ENCODE data around the gene SIDT2.
"Not testable (repeated sequence)": the region's sequence is repeated elsewhere in the genome, so short reads cannot be mapped to it uniquely, and the experiment has no call there.

The SIDT2 gene

DNA sequence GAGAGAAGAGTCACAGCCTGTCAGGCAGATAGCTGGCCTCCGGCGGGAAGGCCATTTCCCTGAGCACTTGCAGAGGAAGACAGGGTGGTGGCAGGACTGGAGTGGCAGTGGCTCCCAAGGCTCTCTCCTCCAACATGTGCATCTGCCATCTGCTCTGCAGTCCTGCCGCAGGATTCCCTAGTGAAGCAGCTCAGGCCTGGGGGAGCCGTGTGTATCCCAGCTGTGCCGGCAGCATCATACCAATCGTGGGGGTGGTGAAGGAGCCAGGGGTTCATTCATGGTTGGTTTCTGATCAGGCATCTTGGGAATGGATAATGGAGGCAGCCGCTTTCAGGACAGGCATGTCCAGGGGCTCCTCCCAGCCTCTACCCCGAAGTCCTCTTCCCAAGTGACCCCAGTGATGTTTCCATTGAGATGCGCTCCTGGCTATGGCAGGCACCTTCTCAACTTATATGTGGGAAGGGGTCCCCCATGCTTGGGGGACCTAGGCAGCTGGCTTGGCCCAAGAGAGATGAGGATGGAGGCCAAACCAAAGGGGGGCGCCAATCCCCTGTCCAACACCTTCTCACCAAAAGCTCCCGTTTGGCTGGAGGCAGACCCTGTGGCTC, 26.8 kb downstream of the SIDT2 start:
- DNase-seq: no peak

GRCh38 chr11:117206111-117206510, 27.6 kb downstream of the SIDT2 start:
- not testable (repeated sequence) for DNase-seq

DNA sequence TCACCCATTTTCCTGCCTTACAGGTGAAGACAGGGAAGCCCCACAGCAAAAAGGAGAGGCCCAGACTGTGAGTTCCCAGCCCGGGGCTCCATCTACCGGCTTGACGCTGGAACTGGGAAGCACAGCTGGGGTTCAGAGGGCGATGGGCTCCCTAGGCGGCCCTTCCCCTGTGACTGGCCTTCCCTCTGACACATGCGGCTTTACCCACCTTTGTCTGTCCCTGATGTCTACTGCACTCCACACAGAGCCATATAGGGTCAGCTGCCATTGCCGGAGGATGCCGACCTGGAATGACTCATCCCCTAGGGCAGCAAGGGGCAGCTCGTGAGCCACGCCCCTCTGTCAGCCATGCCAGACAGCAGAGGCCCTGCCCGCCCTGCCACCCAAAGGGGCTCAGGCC, 28.3 kb downstream of the SIDT2 start:
- not testable (repeated sequence) for DNase-seq

GRCh38 chr11:117207481-117207880, 28.9 kb downstream of the SIDT2 start:
- DNase-seq: not testable (repeated sequence)

GRCh38 chr11:117208710-117209109, 30.2 kb downstream of the SIDT2 start:
- not testable (repeated sequence) for DNase-seq

- not testable (repeated sequence) for DNase-seq
These were observed 31.0 kb downstream of the SIDT2 start for GRCh38 chr11:117209351-117210125.

GRCh38 chr11:117210620-117211019, 32.1 kb downstream of the SIDT2 start:
- no peak for DNase-seq

- no peak for DNase-seq
These were observed 34.3 kb downstream of the SIDT2 start for GRCh38 chr11:117212697-117213355.

GRCh38 chr11:117214404-117215110, 36.0 kb downstream of the SIDT2 start:
- no peak for DNase-seq

- no peak for DNase-seq
These were observed 38.9 kb downstream of the SIDT2 start for GRCh38 chr11:117217141-117218084.

- DNase-seq: no peak
These were observed 39.8 kb downstream of the SIDT2 start for GRCh38 chr11:117218133-117218915.

GRCh38 chr11:117219001-117219400, 40.5 kb downstream of the SIDT2 start:
- DNase-seq: no peak

DNA sequence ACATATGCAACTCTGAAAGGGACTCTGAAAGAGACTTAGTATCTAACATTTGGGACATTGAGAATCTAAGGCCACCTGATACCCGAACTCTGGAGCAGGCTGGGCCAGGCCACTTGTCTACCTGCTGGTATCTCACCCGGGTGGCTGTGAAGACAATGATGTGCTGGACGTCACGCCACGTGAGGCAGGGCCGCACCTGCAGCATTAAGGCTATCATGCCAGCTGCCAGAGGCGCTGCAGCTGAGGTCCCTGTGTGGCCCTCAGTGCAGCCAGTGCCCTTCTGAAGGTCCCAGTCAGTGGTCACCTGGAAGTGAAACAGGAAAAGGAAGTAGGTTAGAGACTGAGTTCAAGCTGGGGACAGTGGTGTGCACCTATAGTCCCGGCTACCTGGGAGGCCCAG, 40.9 kb downstream of the SIDT2 start:
- no peak for DNase-seq

DNA sequence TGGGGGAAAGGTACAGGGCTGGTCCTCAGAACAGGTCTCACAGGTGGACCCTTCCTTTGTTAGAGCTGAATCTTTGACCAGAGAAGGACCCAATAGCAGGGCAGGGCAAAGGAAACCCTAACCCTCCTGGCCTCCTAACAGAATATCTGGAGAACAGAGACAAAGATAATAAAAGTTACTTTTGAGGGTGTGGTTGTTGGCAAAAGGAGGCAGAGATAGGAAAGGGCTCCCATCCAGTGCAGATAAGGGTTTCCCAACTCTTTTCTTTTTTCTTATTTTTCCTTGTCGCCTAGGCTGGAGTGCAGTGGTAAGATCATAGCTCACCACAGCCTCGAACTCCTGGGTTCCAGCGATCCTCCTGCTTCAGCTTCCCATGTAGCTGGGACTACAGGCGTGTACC, 41.5 kb downstream of the SIDT2 start:
- DNase-seq: no peak

- no peak for DNase-seq
These were observed 42.0 kb downstream of the SIDT2 start for GRCh38 chr11:117220568-117220967.

DNA sequence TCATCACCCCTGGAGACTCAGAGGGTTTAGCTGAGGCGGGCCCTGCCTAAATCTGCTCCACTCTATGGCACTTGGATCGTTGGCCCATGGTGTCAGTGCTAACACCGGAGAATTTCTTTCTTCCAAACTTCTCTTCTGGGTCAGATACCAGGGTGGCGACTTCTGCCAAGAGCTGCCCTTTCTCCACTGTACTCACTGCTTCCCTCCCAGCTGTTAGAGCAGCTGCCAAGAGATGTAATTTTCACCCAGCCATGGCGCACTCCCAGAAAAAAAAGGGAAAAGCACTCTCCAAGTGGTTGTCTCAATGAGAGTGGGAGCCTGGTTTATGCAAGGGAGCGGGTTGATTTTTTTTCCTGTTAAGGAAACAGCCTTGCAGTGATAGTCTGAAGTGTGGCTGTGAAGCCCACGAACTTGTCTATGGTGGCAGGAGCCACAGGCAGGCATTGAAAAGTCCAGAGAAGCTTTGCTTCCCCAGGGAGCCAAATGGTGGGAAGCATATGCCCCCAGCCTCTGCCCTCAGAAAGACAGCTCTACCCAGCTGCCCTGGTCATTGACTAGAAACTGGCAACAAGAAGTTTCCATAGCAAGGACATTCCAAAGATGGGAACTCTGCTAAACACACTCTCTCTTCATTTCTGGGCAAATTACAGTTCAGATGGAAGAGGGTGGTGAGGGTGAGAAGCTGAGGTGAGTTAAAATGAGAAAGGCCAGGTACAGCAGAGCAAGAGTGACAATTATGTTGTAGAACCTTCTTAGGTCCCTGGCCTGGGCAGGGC, 42.6 kb downstream of the SIDT2 start:
- no peak for DNase-seq

DNA sequence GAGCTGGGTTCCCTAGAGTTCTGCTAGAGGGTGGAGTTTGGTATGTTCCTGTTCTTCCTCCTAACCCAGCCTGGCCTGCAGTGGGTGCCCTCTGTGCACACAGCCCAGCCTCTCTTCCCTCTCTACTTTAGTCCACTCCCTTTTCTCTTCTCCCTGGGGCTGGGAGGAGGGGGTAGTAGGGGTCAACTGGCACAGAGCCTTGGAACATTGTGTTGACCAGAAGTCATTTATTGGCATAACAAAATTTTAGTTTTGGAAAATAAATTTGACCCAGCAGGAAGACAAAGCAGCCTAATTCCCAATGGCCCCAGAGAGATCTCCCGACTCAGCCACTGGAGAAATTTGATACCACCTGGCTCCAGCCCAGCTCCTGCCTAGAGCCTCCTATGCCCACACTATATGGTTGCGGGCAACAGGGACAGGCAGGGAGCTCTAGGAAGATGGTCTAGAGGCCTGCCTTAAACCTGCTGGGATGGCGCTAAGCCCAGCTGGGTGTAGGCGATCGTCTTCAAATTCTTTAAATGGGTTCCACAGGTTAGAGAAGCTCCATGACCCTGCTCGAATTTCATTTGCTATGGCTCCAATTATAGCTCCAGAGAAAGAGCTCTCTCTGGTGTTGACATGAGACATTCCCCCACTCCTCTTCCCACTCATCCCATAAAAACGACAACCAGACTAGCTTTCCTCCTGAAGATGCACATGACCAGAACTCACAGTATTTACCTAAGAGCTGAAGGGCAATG, 43.4 kb downstream of the SIDT2 start:
- no peak for DNase-seq

- DNase-seq: no peak
These were observed 44.6 kb downstream of the SIDT2 start for GRCh38 chr11:117222991-117223740.
